ENCODE data around the gene DOCK4.

Gene DOCK4

DNA sequence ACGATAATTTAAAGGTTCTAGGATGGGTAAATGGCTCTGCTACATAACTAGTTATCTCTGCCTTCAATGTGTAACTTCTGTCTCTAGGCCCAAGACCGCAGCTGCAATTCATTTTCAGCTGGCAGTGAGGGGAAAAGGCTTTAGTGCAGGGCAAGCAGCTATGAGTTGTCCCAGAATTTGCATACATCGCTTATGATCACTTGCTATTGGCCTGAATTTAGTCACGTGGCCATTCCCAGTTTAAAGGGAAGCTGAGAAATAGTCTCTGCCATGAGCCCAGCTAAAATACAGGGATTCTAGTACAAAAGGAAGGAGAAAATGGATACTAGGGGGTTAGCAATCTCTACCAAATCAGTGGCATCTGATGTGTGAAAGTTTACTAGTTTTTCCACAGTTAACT, 498.1 kb downstream of the DOCK4 start:
- no peak for DNase-seq

DNA sequence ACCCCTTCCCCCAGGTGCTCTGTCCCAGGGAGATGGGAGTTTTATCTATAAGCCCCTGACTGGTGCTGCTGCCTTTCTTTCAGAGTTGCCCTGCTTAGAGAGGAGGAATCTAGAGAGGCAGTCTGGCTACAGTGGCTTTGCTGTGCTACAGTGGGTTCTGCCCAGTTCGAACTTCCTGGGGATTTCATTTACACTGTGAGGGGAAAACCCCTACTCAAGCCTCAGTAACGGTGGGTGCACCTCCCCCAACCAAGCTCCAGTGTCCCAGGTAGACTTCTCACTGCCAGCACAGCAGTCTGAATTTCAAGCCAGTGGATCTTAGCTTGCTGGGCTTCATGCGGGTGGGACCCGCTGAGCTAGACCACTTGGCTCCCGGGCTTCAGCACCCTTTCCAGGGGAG, 500.4 kb downstream of the DOCK4 start:
- no peak for DNase-seq

DNA sequence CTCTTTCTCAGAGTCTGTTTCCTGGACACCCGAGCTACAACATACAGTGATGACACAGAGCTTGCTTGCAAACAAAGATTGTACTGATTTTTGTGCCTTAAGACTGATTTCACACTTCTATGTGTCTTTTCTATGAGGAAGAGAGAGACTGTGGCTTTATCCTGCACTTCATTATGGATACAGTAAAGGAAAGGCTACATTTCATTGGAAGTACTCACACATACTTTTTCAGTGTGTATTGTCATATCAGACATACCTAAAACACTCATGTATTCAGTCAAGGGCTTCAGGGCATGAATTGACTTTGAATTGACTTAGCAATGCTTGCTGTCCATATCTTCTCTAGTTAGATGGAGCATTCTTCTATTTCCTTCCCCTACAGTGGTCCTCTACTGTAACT, 508.4 kb downstream of the DOCK4 start:
- DNase-seq: no peak

DNA sequence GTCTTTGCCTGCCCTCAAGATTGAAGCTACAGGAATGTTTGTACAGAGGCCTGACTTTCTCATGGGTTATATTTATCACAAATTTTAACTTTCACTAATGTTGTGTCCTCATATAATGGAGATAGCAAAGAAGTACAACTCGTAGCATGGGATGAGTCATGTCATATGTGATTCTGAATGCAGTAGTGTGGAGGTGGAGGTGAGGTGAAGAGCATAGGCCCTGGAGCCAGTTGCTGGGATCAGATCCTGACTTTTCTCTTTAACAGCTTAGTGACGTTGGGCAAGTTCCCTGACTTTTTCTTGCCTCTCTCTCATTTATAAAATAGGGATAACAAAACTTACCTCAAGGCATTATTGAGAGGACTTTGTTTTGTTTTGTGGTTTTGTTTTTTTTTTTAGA, 511.8 kb downstream of the DOCK4 start:
- DNase-seq: no peak

DNA sequence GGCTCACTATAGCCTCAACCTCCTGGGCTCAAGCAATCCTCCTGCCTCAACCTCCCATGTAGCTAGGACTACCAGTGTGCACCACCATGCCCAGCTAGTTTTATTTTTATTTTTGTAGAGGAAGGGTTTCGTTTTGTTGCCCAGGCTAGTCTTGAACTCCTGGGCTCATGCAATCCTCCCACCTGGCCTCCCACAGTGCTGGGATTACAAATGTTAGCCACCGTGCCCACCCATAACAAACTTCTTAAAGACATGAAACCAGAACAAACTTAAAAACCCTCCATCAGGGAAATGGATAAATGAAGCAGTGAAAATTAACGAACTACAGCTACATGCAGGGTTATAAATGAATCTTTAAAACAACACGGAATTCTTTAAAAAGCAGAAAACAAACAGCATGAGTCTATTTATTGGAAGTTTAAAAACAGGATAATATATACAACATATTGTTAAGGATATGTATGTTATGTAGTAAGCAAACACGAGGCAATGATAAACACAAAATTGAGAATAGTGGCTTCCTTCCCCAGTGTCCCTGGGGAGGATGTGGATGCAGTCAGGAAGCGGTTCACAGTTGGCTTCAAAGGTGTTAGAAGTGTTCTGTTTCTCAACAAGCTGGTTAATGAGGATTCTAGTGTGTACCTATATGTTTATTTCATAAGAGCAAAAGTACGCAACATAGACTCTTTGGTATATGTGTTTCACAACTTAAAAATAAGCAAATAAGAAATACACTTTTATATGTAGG, 515.7 kb downstream of the DOCK4 start:
- DNase-seq: no peak

DNA sequence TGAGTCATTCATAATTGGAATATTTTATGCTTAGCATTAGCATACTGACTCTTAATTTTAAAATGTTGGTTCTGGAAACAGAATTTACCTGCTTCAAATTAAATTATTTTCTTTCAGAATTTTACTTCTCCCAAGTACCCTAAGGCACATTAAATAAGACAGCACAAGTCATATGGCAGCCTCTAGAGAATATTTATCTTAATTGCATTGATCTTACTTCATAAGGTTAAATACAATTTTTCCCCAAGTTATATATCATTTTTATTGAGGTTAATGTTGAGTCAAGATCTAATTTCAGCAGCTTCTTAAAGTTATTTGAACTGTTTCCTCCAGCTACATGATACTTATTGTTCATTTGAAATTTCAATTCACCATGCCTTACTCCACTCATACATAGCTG, 520.9 kb downstream of the DOCK4 start:
- no peak for DNase-seq

DNA sequence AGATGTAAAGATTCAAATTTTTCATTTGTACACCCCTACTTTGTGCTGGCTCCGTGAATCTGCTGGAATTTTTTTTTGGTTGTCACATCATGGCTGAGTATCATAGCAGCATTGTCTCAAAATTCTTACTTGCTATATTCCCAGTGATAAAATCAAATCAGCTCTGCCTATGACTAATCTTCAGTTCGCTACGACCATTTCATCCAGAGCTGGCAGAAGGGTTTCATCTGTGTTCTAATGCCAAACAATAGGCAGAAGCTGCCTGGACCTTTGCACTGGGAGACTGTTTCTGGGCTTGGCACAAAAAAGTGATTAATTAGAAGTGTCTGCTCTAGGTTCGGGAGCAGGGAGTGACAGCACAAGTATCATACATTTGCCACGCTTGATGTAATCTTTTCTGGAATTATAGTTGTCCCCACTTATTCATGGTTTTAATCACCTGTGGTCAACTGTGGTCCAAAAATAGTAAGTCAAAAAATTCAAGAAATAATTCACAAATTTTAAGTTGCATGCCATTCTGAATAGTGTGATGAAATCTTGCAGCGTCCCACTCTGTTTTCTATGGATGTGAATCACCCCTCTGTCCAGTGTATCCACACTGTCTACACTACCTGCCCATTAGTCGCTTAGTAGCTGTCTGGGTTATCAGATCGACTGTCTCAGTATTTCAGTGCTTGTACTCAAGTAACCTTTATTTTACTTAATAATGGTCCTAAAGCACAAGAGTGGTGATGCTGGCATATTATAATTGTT, 523.4 kb downstream of the DOCK4 start:
- DNase-seq: no peak

DNA sequence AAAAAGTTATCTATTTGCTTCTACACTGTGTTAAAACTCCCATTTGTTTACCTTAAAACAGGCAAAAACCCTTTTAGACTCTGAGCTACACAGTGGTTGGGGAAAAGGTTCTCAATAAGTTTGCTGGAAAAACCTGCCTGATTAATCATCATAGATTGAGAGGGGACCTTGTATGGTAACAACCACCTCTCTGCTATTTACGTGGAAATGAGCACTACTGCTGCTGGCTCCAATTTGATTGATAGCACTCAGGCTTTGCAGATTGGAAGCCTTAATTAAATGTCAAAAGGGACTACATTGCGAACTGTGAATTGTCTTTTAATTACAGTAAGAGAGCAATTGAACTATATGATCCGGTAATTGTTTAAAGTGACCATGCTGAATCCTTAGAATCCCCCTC, 525.0 kb downstream of the DOCK4 start:
- no peak for DNase-seq

DNA sequence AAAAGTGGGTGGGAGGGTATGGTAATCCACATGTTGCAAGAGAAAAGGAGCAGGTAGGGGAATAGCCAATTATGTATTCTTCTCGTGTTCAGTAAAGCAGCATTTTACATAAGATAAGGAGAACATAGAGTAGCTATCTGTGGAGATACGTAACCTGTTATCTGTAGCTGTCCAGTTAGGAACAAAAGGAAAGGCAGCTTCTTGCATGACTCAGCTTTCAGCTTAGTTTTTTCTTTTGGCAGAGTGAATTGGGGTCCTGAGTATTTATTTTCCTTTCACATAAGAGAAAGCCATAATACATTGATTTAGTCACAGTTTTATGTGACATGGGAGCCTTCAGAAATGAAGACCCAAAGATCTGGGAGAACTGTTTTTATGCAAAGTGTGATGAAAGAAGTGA, 527.2 kb downstream of the DOCK4 start:
- no peak for DNase-seq

DNA sequence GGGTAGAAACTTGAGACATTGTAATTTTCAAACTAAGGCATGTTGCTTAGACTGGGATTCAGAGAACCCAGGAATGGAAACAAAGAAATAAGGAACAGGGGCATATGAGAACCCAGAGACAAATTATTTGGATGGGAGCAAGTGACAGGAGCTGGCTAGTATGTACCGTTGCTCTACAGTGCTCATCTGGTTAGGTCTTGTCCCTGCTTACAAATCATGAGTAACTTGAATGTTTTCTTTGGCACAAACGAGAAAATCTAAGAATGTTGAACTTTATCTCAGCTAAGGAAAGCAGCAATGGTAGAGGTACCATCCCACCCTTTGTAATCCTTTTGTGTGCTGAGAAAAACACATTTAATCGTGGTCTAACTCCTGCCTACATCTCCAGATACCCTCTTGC, 527.9 kb downstream of the DOCK4 start:
- no peak for DNase-seq

DNA sequence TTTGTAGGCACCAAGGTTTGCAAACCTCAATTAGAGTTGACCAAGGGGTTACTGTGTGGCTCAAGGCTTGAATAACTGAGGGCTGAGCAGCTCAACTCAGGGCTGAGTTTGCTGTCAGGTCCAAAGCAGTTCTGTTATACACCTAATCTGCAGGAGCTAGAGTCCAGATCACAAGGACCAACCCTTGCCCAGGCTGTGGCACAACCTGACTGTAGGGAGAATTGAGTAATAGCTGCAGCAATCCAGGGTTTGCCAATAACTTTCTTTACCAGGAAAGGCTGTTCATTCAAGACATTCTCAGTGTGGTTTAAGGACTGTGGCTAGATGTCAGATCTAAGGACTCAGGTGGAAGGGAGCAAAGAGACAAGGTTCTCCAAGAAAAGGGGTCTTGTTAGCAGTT, 528.4 kb downstream of the DOCK4 start:
- no peak for DNase-seq

DNA sequence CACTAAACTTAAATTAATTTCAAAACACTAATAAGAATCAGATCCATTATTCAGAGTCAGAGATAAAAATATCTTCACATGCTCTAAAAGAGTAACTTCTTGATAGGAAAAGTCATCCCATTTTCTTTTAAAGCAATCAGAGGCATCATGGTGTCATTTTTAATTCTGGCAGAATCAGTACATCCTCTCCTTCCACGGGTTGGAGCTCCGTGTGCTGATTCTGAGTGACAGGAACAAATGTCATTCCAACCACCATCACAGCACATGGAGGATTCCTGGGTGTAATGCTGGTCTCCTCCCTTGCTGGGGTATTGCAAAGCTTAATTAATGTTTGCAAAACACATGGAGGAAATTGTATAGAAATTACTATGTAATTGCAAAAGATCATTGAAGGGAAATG, 529.4 kb downstream of the DOCK4 start:
- DNase-seq: no peak
